GM12878 (cell line): ENCODE results near the gene ADAMTS17. TPM values are rescaled to one million over a fixed set of nuclear protein-coding genes. Genes with fewer than 3 reads are reported as not detected.

Experiments used
- BRCA1 ChIP-seq: IDR thresholded peaks from 2 replicates; pipeline ENCODE4 v1.6.1; 2011; ENCODE audit warnings: low read depth, low read length, improper control_type of control experiment
- HDAC6 ChIP-seq: fragments of 200-600 bp; sonication (generic); IDR thresholded peaks from one replicate; pipeline ENCODE4 v1.8.0; 2017; ENCODE audit warnings: antibody characterized with exemption; ENCODE audit not compliant: unreplicated experiment
- NR2C2 ChIP-seq: IDR thresholded peaks from 2 replicates; pipeline ENCODE4 v1.6.1; 2011; ENCODE audit warnings: borderline replicate concordance, low read depth; ENCODE audit not compliant: control insufficient read depth, insufficient read length
- RB1 ChIP-seq: fragments of 450-650 bp; formaldehyde crosslinking; IDR thresholded peaks from 2 replicates; pipeline ENCODE4 v1.6.1; 2017; ENCODE audit warnings: mild to moderate bottlenecking, borderline replicate concordance
- RELA ChIP-seq: fragments of 450-650 bp; IDR thresholded peaks from 2 replicates; pipeline ENCODE4 v1.8.0; 2014; ENCODE audit warnings: borderline replicate concordance; ENCODE audit not compliant: partially characterized antibody
- ZZZ3 ChIP-seq: IDR thresholded peaks from 2 replicates; pipeline ENCODE4 v1.6.1; 2011; ENCODE audit warnings: low read depth; ENCODE audit not compliant: control insufficient read depth, insufficient read length
- polyA plus RNA-seq, 11 experiments: library from polyadenylated mRNA; depleted of rRNA in 4 of 11; unstranded in 6 of 11; stranded (reverse) in 5 of 11; fragments of >200 nt; fragmentation: Nextera tagmentation in 4 of 11; fragmentation: Illumina TruSeq in 1 of 11; extraction: Ambion mirVana in 4 of 11; extraction: Trizol in 1 of 11; gene quantifications; 1 replicate in 1 of 11; 2 replicates in 10 of 11; pipeline versions ENCODE4 v1.2.1 to v1.2.3, GENCODE V29; 2011 to 2016; ENCODE audit warnings: inconsistent platforms in 2 of 11, missing spikeins in 2 of 11, low read depth in 1 of 11
- total RNA-seq, 4 experiments: library from RNA; depleted of rRNA in 3 of 4; stranded (reverse); fragments of >200 nt in 3 of 4; fragmentation: Illumina TruSeq in 1 of 4; extraction: Trizol in 1 of 4; gene quantifications; 2 replicates each; pipeline versions ENCODE4 v1.2.1 to v1.2.3, GENCODE V29; 2013 to 2021
- TF ChIP-seq, protein P1 (sequence below): IDR thresholded peaks from 2 replicates; pipeline ENCODE4 v1.6.1; 2012; ENCODE audit warnings: improper control_type of control experiment, low read depth, low read length; ENCODE audit not compliant: insufficient replicate concordance
- TF ChIP-seq, protein P2 (sequence below): fragments of 450-650 bp; formaldehyde crosslinking; IDR thresholded peaks from 2 replicates; pipeline ENCODE4 v1.5.0; 2022; ENCODE audit warnings: mild to moderate bottlenecking, missing genetic modification characterization
- TF ChIP-seq, protein P3 (sequence below): fragments of 450-650 bp; IDR thresholded peaks from 2 replicates; pipeline ENCODE4 v1.6.1; 2018; ENCODE audit warnings: mild to moderate bottlenecking, low read depth, moderate library complexity; ENCODE audit not compliant: partially characterized antibody

Gene ADAMTS17
- total and polyA plus RNA-seq, 10 of the 15 experiments (the other 5 are each of a cell fraction or from before 2014, with no cell fraction given), result 0.04 to 0.50 (median 0.10) TPM; not detected in 4

DNA sequence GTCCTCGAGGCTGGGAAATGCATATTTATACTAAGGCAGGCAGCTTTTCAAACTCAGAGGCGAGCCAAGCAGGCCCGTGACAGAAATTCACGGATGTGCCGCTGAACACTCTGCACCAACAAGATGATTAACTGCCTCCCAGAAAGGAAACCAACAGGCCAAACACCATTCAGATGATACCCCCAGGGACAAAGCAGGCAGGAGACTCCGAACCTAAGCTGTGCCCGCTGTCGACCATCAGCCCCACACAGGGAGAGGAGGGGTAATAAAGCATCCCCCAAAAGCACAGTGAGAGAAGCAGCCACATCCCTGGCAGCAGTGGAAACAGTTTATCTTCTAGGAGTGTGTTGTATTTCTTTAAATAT, 31.8 kb downstream of the ADAMTS17 start (continued):
- TF ChIP-seq, protein P1, sequence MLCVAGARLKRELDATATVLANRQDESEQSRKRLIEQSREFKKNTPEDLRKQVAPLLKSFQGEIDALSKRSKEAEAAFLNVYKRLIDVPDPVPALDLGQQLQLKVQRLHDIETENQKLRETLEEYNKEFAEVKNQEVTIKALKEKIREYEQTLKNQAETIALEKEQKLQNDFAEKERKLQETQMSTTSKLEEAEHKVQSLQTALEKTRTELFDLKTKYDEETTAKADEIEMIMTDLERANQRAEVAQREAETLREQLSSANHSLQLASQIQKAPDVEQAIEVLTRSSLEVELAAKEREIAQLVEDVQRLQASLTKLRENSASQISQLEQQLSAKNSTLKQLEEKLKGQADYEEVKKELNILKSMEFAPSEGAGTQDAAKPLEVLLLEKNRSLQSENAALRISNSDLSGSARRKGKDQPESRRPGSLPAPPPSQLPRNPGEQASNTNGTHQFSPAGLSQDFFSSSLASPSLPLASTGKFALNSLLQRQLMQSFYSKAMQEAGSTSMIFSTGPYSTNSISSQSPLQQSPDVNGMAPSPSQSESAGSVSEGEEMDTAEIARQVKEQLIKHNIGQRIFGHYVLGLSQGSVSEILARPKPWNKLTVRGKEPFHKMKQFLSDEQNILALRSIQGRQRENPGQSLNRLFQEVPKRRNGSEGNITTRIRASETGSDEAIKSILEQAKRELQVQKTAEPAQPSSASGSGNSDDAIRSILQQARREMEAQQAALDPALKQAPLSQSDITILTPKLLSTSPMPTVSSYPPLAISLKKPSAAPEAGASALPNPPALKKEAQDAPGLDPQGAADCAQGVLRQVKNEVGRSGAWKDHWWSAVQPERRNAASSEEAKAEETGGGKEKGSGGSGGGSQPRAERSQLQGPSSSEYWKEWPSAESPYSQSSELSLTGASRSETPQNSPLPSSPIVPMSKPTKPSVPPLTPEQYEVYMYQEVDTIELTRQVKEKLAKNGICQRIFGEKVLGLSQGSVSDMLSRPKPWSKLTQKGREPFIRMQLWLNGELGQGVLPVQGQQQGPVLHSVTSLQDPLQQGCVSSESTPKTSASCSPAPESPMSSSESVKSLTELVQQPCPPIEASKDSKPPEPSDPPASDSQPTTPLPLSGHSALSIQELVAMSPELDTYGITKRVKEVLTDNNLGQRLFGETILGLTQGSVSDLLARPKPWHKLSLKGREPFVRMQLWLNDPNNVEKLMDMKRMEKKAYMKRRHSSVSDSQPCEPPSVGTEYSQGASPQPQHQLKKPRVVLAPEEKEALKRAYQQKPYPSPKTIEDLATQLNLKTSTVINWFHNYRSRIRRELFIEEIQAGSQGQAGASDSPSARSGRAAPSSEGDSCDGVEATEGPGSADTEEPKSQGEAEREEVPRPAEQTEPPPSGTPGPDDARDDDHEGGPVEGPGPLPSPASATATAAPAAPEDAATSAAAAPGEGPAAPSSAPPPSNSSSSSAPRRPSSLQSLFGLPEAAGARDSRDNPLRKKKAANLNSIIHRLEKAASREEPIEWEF, result no peak
- TF ChIP-seq BRCA1, result no peak
- no peak for TF ChIP-seq RELA
- TF ChIP-seq, protein P2, sequence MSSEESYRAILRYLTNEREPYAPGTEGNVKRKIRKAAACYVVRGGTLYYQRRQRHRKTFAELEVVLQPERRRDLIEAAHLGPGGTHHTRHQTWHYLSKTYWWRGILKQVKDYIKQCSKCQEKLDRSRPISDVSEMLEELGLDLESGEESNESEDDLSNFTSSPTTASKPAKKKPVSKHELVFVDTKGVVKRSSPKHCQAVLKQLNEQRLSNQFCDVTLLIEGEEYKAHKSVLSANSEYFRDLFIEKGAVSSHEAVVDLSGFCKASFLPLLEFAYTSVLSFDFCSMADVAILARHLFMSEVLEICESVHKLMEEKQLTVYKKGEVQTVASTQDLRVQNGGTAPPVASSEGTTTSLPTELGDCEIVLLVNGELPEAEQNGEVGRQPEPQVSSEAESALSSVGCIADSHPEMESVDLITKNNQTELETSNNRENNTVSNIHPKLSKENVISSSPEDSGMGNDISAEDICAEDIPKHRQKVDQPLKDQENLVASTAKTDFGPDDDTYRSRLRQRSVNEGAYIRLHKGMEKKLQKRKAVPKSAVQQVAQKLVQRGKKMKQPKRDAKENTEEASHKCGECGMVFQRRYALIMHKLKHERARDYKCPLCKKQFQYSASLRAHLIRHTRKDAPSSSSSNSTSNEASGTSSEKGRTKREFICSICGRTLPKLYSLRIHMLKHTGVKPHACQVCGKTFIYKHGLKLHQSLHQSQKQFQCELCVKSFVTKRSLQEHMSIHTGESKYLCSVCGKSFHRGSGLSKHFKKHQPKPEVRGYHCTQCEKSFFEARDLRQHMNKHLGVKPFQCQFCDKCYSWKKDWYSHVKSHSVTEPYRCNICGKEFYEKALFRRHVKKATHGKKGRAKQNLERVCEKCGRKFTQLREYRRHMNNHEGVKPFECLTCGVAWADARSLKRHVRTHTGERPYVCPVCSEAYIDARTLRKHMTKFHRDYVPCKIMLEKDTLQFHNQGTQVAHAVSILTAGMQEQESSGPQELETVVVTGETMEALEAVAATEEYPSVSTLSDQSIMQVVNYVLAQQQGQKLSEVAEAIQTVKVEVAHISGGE (CRISPR knock-in tag), result no peak
- no peak for TF ChIP-seq HDAC6
- TF ChIP-seq RB1, result no peak
- no peak for TF ChIP-seq ZZZ3
- no peak for TF ChIP-seq NR2C2
- TF ChIP-seq, protein P3, sequence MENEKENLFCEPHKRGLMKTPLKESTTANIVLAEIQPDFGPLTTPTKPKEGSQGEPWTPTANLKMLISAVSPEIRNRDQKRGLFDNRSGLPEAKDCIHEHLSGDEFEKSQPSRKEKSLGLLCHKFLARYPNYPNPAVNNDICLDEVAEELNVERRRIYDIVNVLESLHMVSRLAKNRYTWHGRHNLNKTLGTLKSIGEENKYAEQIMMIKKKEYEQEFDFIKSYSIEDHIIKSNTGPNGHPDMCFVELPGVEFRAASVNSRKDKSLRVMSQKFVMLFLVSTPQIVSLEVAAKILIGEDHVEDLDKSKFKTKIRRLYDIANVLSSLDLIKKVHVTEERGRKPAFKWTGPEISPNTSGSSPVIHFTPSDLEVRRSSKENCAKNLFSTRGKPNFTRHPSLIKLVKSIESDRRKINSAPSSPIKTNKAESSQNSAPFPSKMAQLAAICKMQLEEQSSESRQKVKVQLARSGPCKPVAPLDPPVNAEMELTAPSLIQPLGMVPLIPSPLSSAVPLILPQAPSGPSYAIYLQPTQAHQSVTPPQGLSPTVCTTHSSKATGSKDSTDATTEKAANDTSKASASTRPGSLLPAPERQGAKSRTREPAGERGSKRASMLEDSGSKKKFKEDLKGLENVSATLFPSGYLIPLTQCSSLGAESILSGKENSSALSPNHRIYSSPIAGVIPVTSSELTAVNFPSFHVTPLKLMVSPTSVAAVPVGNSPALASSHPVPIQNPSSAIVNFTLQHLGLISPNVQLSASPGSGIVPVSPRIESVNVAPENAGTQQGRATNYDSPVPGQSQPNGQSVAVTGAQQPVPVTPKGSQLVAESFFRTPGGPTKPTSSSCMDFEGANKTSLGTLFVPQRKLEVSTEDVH, result no peak
